Activated naive CD8-positive, alpha-beta T cell (primary cell): ENCODE results near the gene PLAU.
A peak's percentile ranks its signal among the peaks of the same experiment; 100 is the strongest.

Experiments used
- H3K27ac Mint-ChIP-seq: one replicate; pipeline ENCODE4 v1.8.0; 2021; ENCODE audit warnings: mixed read lengths
- H3K27me3 Mint-ChIP-seq: one replicate; pipeline ENCODE4 v1.8.0; 2021; ENCODE audit warnings: mixed read lengths
- H3K36me3 Mint-ChIP-seq: one replicate; pipeline ENCODE4 v1.8.0; 2021; ENCODE audit warnings: mixed read lengths
- H3K4me1 Mint-ChIP-seq: one replicate; pipeline ENCODE4 v1.8.0; 2021; ENCODE audit warnings: low read depth, mixed read lengths
- H3K4me3 Mint-ChIP-seq: one replicate; pipeline ENCODE4 v1.8.0; 2021; ENCODE audit warnings: mild to moderate bottlenecking, mixed read lengths
- H3K9me3 Mint-ChIP-seq: one replicate; pipeline ENCODE4 v1.8.0; 2021; ENCODE audit warnings: low read depth, mixed read lengths

PLAU gene

GRCh38 chr10:73873142-73873837 lies 37.6 kb upstream of the PLAU start:
- Mint-ChIP-seq H3K4me3 (peak overlapping the region; percentile 87), H3K4me1 (peaks cover 70% of the 10 kb centered on the region), H3K27ac (peak overlapping the region; percentile 90), H3K27me3 (no peaks in the 10 kb centered on the region), H3K9me3 (no peaks in the 10 kb centered on the region), H3K36me3 (no peaks in the 10 kb centered on the region)

DNA sequence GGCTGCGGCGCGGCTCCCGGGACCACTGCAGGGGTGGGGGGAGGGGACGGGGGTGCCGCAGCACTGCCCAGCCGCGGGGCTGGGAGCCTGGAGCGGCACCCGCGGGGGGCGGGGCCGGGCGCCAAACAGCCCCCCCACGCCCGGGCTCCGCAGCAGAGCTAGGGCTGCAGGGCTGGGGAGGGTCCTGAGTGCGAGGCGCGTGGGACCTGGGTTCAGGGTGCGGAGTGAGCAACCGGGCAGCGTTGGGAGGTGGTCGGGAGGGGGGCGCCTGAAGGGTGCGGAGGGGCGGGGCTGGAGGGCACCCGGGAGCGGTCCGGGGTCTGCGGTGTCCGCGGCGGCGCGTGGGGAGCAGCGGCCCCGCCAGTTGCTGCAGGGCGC lies 37.1 kb upstream of the PLAU start:
- no peaks in the 10 kb centered on the region for H3K9me3 Mint-ChIP-seq
- H3K27ac Mint-ChIP-seq = no peak overlapping the region
- H3K4me1 Mint-ChIP-seq = peaks cover 64% of the 10 kb centered on the region
- H3K27me3 Mint-ChIP-seq = no peaks in the 10 kb centered on the region
- no peaks in the 10 kb centered on the region for H3K36me3 Mint-ChIP-seq
- peak overlapping the region; percentile 30 for H3K4me3 Mint-ChIP-seq

DNA sequence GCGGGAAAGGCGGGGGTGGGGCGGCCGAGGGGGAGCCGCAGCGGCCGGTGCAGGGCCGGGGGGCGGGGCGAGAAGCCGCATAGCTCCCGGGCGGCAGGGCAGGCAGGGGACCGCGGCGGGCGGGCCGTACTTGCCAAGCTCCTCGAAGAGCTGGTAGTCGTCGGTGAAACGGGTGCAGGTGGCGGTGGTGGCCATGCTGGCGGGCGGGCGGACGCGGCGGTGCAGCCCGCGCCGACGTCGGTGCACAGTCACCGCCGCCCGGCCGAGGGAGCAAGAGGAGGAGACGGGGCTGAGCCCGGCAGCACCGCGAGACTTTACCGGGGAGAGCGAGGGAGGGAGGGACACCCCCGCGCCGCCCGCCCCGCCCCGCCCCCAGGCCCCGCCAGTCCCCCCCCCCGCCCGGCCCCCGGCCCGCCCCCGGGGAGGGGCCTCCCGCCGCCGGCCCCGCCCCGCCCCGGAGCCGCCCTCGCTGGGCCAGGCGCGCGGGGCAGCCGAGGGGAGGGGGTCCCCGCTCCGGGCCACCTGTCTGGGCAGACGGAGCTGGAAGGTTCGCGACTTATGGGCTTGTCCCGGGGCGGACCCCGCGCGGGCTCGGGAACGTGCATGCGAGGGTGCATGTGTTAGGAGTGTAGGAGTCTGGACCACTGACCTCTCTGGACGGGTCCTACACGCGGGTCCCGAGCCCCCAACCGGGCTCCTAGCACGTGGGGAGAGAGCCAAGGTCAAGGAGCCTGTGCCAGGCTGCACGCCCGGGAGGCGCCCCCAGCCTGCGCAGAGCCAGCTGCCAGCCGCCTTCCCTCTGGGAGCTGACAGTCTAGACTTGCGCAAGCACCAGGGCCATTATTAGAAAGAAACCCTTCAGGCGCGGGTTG lies 36.4 kb upstream of the PLAU start, which contains the start of gene CAMK2G:
Gene CAMK2G, minus strand, starts transcription at position 289 of the 872 bp plus-strand sequence. Its CDS starts 94 bp downstream, at position 195.
- no peaks in the 10 kb centered on the region for H3K27me3 Mint-ChIP-seq
- peaks cover 65% of the 10 kb centered on the region for H3K4me1 Mint-ChIP-seq
- H3K36me3 Mint-ChIP-seq = no peaks in the 10 kb centered on the region
- peak within 1 kb of the TSS; percentile 94 for H3K27ac Mint-ChIP-seq
- H3K9me3 Mint-ChIP-seq = no peaks in the 10 kb centered on the region
- H3K4me3 Mint-ChIP-seq = peak within 1 kb of the TSS; percentile 91

DNA sequence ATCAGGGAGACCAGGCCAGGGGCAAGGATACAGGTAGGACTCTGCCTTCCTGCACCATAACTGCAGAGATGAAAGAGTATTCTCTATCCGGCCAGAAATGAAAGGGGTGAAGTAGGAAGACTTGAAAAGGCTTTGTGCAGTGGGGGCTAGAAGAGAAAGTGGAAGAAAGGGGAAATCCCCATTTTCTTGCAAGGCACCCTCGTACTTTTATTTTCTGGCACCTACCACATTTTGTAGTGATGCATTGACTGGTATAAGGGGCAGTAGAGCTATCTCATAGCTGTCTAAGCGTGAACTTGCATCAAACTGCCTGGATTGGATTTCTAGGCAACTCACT lies 35.8 kb upstream of the PLAU start:
- Mint-ChIP-seq H3K27ac (peak overlapping the region; percentile 94), H3K27me3 (no peaks in the 10 kb centered on the region), H3K36me3 (no peaks in the 10 kb centered on the region), H3K4me1 (peaks cover 64% of the 10 kb centered on the region), H3K9me3 (no peaks in the 10 kb centered on the region), H3K4me3 (peak overlapping the region; percentile 91)

- Mint-ChIP-seq H3K27ac (peak overlapping the region; percentile 58), H3K4me3 (no peak overlapping the region), H3K36me3 (no peaks in the 10 kb centered on the region), H3K27me3 (no peaks in the 10 kb centered on the region), H3K9me3 (no peaks in the 10 kb centered on the region), H3K4me1 (peaks cover 53% of the 10 kb centered on the region)
These were observed 34.8 kb upstream of the PLAU start for GRCh38 chr10:73876157-73876556.

DNA sequence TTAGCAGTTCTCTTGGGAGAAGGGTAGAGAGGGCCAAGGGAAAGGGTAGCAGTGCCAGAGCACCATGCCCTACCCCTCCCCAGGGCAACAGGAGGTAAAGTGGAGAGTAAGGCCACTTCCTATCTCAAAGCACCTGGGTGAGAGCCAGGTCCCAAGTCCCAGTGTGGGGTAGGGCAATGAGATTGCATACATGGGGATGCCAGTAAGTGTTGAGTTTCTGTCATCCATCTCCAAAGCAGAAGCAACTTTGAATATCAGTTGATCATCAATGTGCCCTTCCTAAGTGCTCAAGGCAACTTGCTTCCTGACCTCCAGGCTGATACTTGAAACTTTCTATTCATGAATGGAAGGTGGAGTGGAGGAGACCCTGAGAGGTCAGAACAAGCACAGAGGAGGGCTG lies 34.4 kb upstream of the PLAU start:
- no peaks in the 10 kb centered on the region for H3K27me3 Mint-ChIP-seq
- no peaks in the 10 kb centered on the region for H3K9me3 Mint-ChIP-seq
- peaks cover 49% of the 10 kb centered on the region for H3K4me1 Mint-ChIP-seq
- H3K27ac Mint-ChIP-seq = peak overlapping the region; percentile 46
- H3K36me3 Mint-ChIP-seq = no peaks in the 10 kb centered on the region
- H3K4me3 Mint-ChIP-seq = no peak overlapping the region

DNA sequence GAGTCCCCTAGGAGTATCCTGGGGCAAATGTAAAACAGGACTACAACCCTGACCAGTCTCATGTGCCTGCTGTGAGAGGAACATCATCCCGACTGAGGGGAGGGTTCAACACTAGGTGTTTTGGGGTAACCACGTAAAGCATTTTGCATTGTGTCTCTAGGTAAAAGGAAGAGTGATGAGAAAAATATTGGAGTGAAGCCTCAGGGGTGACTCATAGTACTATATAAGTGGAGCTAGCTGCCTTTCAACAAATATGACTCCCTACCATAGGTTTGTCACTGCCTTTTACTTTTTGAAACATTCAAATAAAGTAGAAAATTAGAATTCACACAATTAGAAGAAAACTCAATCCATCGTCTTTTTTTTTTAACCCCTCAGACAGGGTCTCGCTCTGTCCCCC lies 34.0 kb upstream of the PLAU start:
- peaks cover 45% of the 10 kb centered on the region for H3K4me1 Mint-ChIP-seq
- no peaks in the 10 kb centered on the region for H3K9me3 Mint-ChIP-seq
- H3K27ac Mint-ChIP-seq = peak overlapping the region; percentile 46
- no peak overlapping the region for H3K4me3 Mint-ChIP-seq
- H3K36me3 Mint-ChIP-seq = no peaks in the 10 kb centered on the region
- H3K27me3 Mint-ChIP-seq = no peaks in the 10 kb centered on the region

DNA sequence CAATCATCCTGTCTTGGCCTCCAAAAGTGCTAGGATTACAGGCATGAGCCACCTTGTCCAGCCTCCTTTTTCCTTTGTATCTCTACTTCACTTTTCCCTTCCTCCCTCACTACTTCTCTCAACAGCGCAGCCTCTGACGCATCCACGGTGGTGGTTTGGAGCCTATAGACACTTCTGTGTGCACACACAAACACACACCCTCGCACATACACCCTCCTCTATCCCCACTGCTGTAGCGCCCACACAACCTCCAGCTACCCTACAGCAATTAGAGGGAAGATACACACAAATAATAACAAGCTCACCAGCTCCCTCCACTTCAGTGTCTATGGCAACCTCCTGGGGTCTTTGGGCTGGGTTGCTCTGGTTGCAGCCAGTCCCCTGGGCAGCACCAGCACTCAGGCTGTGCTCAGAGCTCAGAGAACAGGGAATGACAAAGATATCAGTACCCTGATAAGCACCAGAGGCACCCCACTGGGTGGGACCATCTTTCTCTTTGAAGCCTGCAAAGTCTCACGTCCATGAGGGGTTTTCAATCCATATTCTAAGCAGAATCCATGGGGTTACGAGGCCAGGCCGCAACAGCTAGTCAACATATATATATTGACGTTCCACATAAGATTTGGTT lies 33.3 kb upstream of the PLAU start:
- no peaks in the 10 kb centered on the region for H3K9me3 Mint-ChIP-seq
- no peaks in the 10 kb centered on the region for H3K36me3 Mint-ChIP-seq
- H3K4me3 Mint-ChIP-seq = no peak overlapping the region
- H3K27me3 Mint-ChIP-seq = no peaks in the 10 kb centered on the region
- peak overlapping the region; percentile 46 for H3K27ac Mint-ChIP-seq
- H3K4me1 Mint-ChIP-seq = peaks cover 38% of the 10 kb centered on the region

DNA sequence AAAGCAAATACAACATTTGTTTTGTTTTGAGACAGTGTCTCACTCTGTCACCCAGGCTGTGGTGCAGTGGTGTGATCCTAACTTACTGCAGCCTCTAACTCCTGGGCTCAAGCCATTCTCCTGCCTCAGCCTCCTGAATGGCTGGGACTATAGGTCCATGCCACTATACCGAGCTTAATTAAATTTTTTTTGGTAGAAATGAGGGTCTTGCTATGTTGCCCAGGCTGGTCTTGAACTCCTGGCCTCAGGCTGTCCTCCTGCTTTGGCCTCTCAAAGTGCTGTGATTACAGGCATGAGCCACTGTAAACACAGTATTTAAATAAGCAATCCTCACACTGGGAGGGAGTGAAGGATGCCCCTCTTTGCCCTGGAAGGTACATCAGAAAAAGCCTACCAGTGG lies 32.6 kb upstream of the PLAU start:
- no peaks in the 10 kb centered on the region for H3K27me3 Mint-ChIP-seq
- H3K9me3 Mint-ChIP-seq = no peaks in the 10 kb centered on the region
- H3K27ac Mint-ChIP-seq = no peak overlapping the region
- no peaks in the 10 kb centered on the region for H3K36me3 Mint-ChIP-seq
- H3K4me3 Mint-ChIP-seq = no peak overlapping the region
- peaks cover 32% of the 10 kb centered on the region for H3K4me1 Mint-ChIP-seq

- H3K4me1 Mint-ChIP-seq = peaks cover 32% of the 10 kb centered on the region
- no peaks in the 10 kb centered on the region for H3K9me3 Mint-ChIP-seq
- no peaks in the 10 kb centered on the region for H3K36me3 Mint-ChIP-seq
- no peaks in the 10 kb centered on the region for H3K27me3 Mint-ChIP-seq
- no peak overlapping the region for H3K4me3 Mint-ChIP-seq
- H3K27ac Mint-ChIP-seq = peak overlapping the region; percentile 72
These were observed 31.4 kb upstream of the PLAU start for GRCh38 chr10:73879296-73880173.

DNA sequence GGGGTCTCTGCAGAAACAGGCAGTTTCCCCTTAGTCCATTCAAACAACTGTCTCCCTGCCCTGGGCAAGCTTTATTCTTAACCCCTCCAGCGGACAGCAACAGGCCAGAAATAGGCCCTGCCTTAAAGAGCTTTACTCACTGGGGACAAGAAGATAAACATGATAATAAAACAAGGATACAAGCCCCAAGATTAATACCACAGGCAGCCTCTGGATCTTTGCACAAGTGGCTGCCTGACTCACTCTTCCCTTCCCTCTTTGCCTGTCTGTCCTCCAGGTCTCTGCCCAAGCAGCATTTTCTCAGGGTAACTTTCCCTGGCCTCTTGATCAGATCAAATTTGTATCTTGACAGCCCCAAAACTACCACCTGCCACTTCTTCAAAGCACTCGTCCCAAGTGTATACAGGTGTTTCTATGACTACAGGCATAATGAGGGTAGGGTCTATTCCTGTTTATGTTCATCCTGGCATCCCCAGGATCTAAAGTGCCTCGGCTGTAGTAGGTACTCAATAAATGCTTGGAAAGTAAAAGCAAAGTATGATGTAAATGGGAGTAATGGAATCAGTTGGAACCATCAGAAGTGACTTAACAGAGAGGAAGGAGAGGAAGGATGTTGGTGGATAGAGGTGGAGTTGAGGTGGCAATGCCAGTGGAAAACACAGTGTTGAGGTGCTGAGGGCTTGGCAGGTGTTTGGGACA lies 29.6 kb upstream of the PLAU start:
- Mint-ChIP-seq H3K27me3 (no peaks in the 10 kb centered on the region), H3K4me1 (peaks cover 28% of the 10 kb centered on the region), H3K27ac (no peak overlapping the region), H3K4me3 (no peak overlapping the region), H3K9me3 (no peaks in the 10 kb centered on the region), H3K36me3 (no peaks in the 10 kb centered on the region)

DNA sequence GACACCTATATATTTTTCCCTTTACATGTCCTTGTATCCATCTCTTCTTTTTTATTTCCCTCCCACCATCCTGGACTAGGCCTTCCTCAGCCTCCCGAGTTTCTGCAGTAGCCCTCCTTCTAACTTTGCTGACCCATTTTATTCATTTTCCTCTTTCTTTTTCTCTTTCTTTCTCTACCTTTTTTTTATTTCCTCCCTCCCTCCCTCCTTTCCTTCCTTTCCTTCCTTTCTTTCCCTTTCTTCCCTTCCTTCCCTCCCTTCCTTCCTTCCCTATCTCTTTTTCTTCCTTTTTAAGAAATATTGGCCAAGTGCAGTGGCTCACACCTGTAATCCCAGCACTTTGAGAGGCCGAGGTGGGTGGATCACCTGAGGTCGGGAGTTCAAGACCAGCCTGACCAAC lies 26.9 kb upstream of the PLAU start:
- Mint-ChIP-seq H3K27ac (no peak overlapping the region), H3K27me3 (no peaks in the 10 kb centered on the region), H3K9me3 (no peaks in the 10 kb centered on the region), H3K36me3 (no peaks in the 10 kb centered on the region), H3K4me3 (no peak overlapping the region), H3K4me1 (peaks cover 15% of the 10 kb centered on the region)

- Mint-ChIP-seq H3K36me3 (no peaks in the 10 kb centered on the region), H3K4me1 (peaks cover 5% of the 10 kb centered on the region), H3K4me3 (no peak overlapping the region), H3K27ac (no peak overlapping the region), H3K9me3 (no peaks in the 10 kb centered on the region), H3K27me3 (no peaks in the 10 kb centered on the region)
These were observed 24.8 kb upstream of the PLAU start for GRCh38 chr10:73886085-73886529.

DNA sequence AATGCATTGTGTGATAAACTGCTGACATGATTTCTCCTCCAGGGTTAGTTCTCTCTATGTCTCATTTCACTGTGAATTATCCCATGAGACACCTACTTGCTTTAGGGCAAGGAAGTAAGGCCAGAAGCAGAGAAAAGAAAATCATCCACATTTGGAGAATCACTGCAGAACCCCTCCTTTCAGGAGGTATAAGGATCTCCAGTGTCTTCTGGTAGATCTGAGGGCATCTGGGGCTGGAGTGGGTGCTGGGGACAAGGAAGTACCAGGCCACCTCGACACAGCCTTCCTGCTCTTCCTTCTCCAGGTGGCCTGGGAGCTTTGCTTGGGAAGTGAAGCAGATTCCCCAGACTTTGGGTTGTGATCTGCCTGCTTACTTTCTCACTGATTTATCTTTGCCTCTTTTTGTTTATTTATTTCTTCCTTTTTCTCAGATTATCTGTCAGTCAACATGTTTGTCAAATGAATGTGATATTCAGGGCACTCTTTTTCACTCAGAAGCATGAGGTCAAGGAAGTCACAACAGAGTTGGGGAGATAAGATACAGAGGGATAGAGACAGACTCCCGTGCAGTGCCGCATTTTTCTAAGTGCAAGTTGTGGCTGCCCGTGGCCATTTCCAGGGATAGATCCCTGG lies 24.2 kb upstream of the PLAU start:
- no peaks in the 10 kb centered on the region for H3K27me3 Mint-ChIP-seq

More for the DNA sequence above, 24.2 kb upstream of the PLAU start:
- Mint-ChIP-seq H3K4me1 (peaks cover 5% of the 10 kb centered on the region), H3K4me3 (no peak overlapping the region), H3K9me3 (no peaks in the 10 kb centered on the region), H3K27ac (no peak overlapping the region), H3K36me3 (no peaks in the 10 kb centered on the region)
